Stimulated activated CD8-positive, alpha-beta memory T cell treated with anti-CD3 and anti-CD28 coated beads, Interleukin-4, amount 100 ng/mL, for 48 hours (primary cell): ENCODE data around the gene OR2M5.

Source experiments
- DNase-seq: peaks from one replicate; pipeline ENCODE4 v3.0.0-alpha.2; 2020

The OR2M5 gene, protein sequence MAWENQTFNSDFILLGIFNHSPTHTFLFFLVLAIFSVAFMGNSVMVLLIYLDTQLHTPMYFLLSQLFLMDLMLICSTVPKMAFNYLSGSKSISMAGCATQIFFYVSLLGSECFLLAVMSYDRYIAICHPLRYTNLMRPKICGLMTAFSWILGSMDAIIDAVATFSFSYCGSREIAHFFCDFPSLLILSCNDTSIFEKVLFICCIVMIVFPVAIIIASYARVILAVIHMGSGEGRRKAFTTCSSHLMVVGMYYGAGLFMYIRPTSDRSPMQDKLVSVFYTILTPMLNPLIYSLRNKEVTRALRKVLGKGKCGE

DNA sequence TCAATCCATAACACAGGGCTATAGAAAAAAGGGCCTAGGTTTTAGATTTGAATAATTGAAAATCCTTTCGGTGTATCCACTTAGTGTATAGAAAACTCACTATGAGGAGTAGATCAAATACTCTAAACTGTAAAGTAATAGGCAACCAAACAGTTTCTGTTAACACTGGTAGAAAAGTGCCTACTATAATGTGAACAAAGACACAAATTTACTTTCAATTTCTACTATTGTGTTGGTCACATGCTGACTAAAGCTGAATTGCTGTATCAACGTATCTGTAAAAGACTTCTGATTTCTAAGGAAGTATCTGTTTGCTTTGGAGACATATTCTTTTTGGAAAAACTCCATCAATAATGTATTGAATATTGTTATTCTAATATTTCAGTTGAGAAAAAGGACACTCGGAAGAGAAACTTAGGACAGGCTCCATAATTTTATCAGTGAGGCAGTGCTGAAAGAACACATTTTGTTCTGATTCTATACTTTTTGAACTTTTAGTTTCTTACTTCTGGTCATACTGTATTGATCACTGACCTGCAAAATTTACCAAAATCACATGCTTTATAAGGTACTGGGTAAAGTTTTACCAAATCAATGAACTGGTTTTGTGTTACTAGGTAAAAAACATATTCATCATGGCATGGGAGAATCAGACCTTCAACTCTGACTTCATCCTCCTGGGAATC lies at the start of gene OR2M5:
Gene OR2M5, plus strand, starts transcription at position 636 of the 686 bp plus-strand sequence. Its CDS starts 0 bp downstream, at position 636.
- DNase-seq: no peak

DNA sequence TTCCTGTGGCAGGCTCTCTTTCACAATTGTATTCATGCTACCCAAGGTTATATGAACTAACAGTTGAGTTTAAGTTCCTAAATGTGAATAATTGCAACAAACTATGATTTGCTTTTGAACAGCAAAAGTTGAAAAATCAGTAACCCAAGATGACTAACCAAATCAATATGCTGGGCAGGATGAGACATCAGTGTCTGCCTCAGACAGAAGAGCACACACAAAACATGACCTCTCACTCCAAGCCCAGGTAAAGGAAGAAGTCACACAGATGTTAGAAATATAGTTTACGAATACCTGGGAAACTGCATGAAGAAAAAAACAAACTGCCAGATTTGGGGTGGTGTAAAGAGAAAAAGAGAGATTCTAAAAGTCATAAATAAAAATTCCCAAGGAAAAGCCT lies 46.4 kb upstream of the OR2M5 start:
- no peak for DNase-seq

DNA sequence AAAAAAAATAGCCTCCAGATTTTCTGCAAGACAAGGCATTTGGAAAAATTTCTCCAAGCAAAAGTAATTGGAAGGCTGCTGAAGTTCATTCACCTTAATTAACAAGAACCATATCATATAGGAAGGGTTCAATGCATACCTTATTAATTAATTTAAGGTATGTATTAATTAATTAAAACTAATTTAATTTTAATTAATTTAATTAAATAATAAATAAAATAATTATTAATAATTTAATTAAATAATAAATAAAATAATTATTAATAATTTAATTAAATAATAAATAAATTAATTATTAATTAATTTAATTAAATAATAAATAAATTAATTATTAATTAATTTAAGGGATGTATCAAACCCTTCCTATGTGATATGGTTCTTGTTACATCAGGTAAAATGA lies 42.1 kb upstream of the OR2M5 start:
- DNase-seq: no peak

DNA sequence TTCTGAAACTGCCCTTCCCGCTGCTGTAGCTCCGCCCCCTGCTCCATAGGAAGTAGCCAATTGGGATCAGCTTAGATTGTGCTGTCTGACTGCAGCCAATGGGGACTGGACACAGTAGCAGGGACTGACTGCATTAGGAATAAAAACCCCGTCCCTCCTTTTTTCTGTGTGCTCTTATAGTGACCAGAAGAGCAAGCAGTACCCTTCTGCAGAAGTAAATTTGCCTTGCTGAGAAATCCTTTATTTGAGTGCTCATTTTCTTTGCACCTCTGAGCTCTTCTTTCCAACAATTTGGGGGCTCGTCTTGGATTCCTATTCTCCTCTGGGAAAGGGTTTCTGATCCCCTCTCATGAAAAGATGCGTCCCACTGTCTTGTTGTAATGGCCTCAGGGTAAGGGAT lies 33.8 kb upstream of the OR2M5 start:
- DNase-seq: no peak

DNA sequence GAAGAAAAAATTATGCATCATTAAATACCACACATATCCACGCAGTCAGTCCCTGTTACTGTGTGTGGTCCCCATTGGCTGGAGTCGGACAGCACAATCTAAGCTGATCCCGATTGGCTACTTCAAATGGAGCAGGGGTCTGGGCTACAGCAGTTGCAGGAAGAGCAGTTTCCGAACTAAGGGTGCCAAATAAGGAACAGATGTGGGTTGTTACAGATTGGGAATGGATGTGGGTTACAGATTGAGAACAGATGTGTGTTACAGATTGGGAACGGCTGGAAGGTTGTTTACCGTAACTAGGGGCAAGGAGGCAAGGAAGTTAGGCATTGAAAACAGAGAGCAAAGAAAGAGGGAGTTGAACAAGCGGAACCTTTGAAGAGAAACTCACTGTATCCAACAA lies 30.1 kb upstream of the OR2M5 start:
- no peak for DNase-seq

DNA sequence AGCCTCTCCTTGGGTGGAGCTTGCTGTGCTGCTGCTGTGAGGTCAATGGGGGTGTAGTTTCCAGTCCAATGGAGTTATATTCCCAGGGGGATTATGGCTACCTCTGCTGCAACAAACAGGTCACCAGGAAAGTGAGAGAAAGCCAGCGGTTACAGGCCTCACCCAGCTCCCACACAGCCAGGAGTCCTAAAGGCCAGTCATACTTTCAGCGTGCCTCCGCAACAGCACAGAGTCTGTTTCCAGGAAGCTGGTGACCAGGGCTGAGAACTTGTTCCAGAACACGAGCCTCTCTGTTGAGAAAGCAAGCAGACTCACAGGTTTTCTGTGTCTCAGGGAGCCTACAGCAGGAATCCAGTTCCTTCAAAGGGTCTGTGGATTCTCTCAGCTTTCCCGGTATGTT lies 17.3 kb upstream of the OR2M5 start:
- no peak for DNase-seq

DNA sequence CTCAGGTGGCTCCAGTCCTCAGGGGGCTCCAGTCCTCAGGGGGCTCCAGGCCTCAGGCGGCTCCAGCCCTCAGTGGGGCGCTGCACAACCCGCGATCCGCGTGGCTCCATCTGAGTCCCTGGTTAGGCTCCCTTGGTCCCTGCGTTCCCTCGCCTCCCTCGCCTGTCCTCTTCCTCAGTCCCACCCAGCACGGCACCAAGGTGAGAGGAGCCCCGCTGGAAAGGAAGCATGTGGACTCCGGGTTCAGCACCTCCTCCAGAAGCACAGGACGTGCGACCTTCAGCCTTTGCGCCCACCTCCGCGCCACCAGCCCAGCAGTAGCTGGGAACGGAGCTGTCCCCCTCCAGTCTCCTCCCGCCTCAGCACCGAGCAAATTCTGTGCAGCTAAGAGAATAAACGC lies 8.1 kb upstream of the OR2M5 start:
- no peak for DNase-seq

DNA sequence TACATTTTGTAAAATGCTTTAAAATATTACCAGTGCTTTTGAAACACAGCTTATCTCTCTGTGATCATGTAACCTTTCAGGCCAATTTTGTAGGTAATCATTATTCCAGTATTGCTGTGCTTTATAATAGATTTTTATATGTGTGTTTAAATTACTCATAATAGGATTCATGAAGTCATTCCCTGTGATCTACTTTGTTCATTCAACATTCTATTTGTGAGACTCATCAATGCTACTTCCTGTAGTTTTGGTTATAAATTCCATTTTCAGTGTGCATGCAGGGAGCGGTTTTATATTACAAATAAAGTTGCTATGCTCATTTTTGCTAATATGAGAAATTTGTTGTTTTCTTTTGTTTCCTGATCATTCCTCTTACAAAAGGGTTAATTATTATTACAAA lies 4.1 kb upstream of the OR2M5 start:
- DNase-seq: no peak

DNA sequence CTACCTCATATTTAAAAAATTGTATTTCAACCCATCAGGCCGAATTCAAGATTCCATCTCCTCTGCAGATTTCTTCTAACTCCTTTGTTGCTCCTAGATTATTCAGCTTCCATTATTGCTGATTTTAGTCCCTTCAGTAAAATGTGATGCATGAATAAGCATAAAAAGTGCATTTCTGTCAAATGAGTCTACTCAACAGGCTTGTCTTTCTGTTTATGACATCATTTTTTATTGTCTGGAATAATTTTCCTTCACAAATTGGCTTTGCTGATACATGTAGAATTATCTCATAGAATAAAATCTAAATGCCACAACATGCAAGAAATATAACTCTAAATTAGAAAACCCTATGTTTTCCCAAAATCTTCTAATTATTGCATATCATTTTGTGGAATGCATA lies 1.6 kb upstream of the OR2M5 start:
- no peak for DNase-seq

DNA sequence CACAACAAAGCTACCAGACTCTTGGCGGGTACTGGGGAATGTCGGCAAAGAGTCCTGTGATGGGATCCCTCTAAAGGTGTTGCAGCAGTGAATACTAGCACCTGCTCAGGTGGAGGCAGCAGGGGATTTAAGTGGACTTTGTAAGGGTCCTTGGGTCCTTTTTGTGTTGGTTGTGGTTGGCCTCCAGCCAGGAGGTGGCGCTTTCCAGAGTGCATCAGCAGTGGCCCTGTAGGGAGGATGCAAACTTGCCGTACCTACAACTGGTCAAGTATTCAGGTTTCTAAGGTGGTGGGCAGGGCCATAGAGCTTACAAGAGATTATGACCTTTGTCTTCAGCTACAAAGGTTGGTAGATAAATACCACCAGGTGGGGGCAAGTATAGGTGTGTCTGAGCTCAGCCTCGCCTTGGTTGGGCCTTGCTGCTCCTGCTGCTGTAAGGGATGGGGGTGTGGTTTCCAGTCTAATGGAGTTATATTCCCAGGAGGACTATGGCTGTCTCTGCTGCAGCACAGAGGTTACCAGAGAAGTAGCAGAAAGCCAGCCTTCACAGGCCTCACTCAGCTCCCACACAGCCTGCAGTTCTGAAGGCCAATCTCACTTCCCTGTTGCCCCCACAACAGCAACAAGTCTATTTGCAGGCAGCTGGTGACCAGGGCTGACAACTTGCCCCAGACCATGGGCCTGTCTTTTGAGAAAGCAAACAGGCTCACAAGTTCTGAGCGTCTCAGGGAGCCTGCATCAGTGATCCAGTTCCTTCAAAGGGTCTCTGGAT lies 7.3 kb downstream of the OR2M5 start:
- no peak for DNase-seq

DNA sequence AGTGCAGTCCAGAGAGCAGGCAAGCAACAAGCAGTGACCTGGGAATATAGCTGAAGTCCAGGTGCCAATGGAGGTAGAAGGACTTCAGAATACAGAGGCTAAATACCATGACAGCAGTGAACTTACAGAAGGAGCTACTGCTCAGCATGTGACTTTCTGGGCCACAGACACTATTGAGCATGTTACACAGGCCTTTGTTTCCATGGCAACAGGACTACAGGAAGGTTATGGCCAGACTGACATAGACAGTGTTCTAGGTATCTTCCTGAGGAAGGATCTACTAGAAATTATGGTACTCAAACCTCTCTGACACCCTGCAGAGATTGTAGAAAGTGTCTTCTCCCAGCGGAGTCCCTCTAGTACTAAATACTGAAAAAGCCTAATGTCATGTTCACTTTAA lies 11.0 kb downstream of the OR2M5 start:
- DNase-seq: no peak

DNA sequence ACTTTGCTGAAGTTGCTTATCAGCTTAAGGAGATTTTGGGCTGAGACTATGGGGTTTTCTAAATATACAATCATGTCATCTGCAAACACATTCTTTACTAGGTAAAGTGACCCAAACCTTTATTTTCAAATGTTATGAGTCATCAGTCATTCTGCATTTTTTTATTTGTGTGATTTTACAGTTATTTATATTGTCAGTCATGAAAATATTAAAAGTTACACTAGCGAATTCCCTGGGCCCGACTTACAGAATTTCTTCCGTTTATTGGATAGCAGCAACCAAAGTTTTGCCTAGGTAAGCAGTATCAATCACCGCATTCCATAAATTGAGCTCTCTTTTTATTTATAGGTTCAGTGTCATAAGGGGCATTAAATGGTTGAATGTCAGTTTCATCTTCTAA lies 13.8 kb downstream of the OR2M5 start:
- no peak for DNase-seq

DNA sequence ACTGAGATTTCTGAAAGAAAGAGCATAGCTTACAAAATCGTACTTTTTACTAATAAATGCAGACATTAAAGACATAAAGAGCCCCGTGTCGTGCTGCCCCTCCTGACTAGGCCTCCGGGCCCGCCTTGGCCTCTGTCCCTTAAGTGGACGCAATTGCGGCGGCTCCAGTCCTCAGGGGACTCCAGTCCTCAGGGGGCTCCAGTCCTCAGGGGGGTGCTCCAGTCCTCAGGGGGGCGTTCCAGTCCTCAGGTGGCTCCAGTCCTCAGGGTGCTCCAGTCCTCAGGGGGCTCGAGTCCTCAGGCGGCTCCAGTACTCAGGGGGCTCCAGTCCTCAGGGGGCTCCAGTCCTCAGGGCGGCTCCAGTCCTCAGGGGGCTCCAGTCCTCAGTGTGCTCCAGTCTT lies 19.1 kb downstream of the OR2M5 start:
- DNase-seq: no peak

DNA sequence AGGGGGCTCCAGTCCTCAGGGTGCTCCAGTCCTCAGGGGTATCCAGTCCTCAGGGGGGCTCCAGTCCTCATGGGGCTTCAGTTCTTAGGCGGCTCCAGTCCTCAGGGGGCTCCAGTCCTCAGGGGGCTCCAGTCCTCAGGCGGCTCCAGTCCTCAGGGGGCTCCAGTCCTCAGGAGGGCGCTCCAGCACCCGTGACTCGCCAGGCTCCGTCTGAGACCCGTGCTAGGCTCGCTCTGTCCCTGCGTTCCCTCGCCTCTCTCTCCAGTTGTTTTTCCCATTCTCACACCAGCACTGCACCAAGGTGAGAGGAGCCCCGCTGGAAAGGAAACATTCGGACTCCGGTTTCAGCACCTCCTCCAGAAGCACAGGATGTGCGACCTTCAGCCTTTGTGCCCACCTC lies 20.2 kb downstream of the OR2M5 start:
- DNase-seq: no peak

DNA sequence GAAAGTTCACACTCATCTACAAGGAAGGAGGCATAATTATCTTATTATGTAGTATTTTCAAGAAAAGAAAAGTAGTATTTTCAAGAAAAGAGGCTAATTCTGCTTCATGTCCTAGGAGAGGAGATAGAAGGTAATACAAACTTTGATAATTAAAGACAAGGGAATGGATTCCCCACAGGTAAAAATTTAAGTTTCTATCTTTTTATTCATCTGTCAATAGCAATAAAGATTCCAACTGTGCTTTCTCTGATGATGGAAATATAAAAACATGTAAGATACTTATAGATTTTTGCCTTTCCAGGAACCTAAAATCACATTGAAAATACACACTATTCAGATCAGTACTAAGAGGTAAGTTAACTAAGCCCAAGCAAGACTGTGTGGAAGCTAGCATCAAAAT lies 29.6 kb downstream of the OR2M5 start, which contains the start of gene OR2M2:
Gene OR2M2, plus strand, starts transcription at position 301 of the 400 bp plus-strand sequence. CDS start 5,165 bp downstream, outside the sequence.
- no peak for DNase-seq

DNA sequence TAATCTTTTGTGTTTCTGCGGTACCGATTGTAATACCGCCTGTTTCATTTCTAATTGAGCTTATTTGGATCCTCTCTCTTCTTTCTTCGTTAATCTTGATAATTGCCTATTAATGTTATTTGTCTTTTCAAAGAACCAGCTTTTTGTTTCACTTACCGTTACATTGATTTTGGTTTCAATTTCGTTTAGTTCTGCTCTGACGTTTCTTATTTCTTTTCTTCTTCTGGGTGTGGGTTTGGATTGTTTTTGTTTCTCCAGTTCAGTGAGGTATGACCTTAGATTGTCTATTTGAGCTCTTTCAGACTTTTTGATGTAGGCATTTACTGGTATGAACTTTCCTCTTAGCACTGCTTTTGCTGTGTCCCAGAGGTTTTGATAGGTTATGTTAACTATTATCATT lies 39.0 kb downstream of the OR2M5 start:
- no peak for DNase-seq

DNA sequence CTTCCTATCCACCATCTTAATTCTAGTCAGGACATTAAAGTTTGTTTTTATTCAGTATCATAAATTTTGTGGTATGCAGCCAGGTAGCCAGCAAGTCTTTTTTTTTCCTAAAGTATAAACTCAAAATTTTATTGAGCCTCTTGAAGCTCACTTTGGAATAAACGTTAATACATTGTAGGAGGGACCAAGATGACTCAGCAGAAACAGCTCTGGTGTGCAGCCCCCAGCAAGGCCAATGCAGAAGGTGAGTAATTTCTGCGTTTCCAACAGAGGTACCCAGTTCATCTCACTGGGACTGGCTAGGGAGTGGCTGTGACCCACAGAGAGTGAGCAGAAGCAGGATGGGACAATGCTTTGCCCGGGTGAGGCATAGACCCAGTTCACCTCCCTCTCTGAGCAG lies 42.4 kb downstream of the OR2M5 start:
- DNase-seq: no peak

DNA sequence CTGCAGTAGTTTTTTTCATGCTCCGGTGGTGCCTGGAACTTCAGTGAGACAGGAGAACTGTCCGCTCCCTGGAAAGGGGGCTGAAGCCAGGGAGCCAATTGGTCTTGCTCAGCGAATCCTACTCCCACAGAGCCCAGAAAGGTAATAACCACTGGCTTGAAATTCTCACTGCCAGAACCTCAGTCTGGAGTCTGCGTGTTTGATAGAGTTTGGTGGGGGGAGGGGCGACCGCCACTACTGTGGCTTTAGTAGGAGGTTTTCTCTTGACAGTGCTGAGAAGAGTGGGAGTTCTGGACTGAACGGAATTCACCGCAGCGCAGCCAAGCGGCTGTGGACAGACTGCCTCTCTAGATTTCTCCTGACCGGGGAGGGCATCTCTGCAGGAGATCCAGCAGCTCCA lies 44.1 kb downstream of the OR2M5 start:
- DNase-seq: no peak

DNA sequence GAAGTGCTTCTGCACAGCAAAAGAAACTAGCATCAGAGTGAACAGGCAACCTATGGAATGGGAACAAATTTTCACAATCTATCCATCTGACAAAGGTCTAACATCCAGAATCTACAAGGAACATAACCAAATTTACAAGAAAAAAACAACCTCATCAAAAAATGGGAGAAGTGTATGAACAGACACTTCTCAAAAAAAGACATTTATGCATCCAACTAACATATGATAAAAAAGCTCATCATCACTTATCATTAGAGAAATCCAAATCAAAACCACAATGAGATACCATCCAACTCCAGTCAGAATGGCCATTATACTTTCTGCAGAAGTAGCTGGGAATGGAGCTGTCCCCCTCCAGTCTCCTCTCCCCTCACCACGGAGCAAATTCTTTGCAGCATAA lies 49.2 kb downstream of the OR2M5 start:
- no peak for DNase-seq
